SK-N-MC (cell line): ENCODE data around the gene ME3.
"Not testable (repeated sequence)": the region's sequence is repeated elsewhere in the genome, so short reads cannot be mapped to it uniquely, and the experiment has no call there.

Experiments used
- DNase-seq: peaks from one replicate; pipeline ENCODE4 v3.0.0-alpha.2; 2011; ENCODE audit warnings: low read depth, low spot score
- H3K27ac ChIP-seq: fragments of 200-600 bp; sonication (generic); 2 replicates; pipeline ENCODE4 v1.5.1; 2016; ENCODE audit warnings: mixed run types
- H3K36me3 ChIP-seq: fragments of 200-600 bp; sonication (generic); 2 replicates; pipeline ENCODE4 v1.6.1; 2017; ENCODE audit warnings: antibody characterized with exemption, low read length, mixed read lengths; ENCODE audit not compliant: insufficient read depth
- H3K4me3 ChIP-seq: fragments of 200-600 bp; sonication (generic); 2 replicates; pipeline ENCODE4 v1.5.1; 2016
- H3K9ac ChIP-seq: fragments of 200-600 bp; sonication (generic); 2 replicates; pipeline ENCODE4 v1.8.0; 2017; ENCODE audit warnings: mixed run types, mixed read lengths; ENCODE audit not compliant: insufficient read length
- H3K9me3 ChIP-seq: fragments of 200-600 bp; sonication (generic); 2 replicates; pipeline ENCODE4 v1.6.1; 2017; ENCODE audit warnings: low read depth, mild to moderate bottlenecking, antibody characterized with exemption, low read length, moderate library complexity, mixed read lengths
- EZH2 ChIP-seq: fragments of 200-600 bp; sonication (generic); IDR thresholded peaks from one replicate; pipeline ENCODE4 v1.6.1; 2017; ENCODE audit warnings: antibody characterized with exemption
- FOXP2 ChIP-seq: optimal IDR thresholded peaks from 2 replicates; pipeline ENCODE3; 2011; ENCODE audit warnings: mild to moderate bottlenecking, moderate library complexity; ENCODE audit not compliant: insufficient read depth; ENCODE audit errors: extremely low read length, control extremely low read depth
- POLR2AphosphoS5 ChIP-seq: IDR thresholded peaks from 2 replicates; pipeline ENCODE4 v1.6.1; 2012; ENCODE audit warnings: mild to moderate bottlenecking, low read depth, low read length, borderline replicate concordance

The ME3 gene

DNA sequence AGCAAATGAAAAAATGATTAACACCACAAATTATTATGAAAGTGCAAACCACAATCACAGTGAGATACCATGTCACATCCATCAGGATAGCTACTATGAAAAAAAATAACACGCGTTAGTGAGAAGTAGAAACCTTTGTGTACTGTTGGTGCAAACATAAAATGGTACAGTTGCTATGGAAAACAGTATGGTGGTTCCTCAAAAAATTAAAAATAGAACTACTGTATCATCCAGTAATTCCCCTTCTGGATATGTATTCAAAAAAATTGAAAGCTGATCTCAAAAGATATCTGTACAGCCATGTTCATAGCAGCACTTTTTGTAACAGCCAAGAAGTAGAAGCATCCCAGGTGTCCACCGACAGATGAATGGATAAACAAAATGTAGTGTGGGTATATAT is 254.3 kb downstream of the ME3 start:
- DNase-seq = no peak
- TF ChIP-seq FOXP2 = no peak
- TF ChIP-seq EZH2 = no peak
- no peak for TF ChIP-seq POLR2AphosphoS5
- no peak overlapping the region for H3K27ac ChIP-seq

DNA sequence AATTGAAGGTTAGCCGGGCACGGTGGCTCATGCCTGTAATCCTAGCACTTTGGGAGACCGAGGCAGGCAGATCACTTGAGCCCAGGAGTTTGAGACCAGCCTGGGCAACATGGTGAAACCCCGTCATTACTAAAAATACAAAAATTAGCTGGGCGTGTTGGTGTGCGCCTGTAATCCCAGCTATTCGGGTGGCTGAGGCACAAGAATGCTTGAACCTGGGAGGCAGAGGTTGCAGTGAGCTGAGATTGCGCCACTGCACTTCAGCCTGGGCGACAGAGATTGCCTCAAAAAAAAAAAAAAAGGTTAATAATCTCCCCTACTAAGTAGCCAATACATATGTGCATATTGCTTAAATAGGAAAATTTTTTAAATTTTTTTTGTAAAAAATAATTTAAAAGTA is 255.5 kb downstream of the ME3 start:
- DNase-seq, H3K27ac ChIP-seq, H3K36me3 ChIP-seq, H3K4me3 ChIP-seq, H3K9me3 ChIP-seq, H3K9ac ChIP-seq: not testable (repeated sequence)

More for the DNA sequence above, 254.3 kb downstream of the ME3 start:
- Histone ChIP-seq H3K9ac (no peak overlapping the region), H3K9me3 (no peaks in the 10 kb centered on the region), H3K4me3 (no peak overlapping the region), H3K36me3 (no peaks in the 10 kb centered on the region)

DNA sequence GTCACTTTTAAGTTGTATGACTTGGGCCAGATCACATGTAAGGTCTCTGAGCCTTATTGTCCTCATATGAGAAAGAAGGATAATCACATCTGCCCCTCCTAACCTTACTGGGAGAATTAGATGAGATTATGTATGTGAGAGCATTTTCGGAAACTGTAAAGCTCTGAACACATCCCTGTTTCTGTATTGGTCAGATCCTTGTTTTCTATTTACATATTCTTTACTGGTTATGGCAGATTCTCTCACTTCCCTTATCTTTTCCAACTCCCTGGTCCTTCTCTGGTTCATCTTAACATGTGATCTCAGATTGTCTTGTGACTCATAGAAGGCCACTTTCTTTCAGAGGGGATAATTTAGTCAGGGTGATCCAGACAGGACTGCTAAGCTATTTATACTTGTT is 255.9 kb downstream of the ME3 start:
- H3K27ac ChIP-seq = no peak overlapping the region
- H3K9me3 ChIP-seq = no peaks in the 10 kb centered on the region
- H3K36me3 ChIP-seq = no peaks in the 10 kb centered on the region
- H3K4me3 ChIP-seq = no peak overlapping the region
- no peak for DNase-seq
- H3K9ac ChIP-seq = no peak overlapping the region
- TF ChIP-seq POLR2AphosphoS5 (no peak), EZH2 (no peak), FOXP2 (no peak)

DNA sequence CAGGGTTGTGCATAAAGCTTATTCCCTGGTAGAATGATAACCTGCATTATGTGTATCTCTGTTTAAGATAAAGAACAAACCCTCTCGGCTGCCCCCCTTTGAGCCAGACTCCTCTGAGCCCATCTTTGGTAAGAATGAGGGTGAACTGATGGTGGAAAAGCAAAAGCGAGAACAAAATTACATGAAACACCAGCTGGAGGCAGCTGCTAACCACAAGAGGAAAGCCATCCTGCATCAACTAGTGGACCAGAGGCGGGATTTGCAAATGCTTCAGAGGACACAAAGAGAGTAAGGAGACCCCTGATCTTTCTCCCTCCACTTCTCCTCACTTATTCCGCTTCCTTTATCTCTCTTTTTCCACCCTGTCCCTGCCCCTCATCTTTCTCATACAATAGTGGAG is 257.4 kb downstream of the ME3 start:
- Histone ChIP-seq H3K4me3 (no peak overlapping the region), H3K9me3 (no peaks in the 10 kb centered on the region), H3K9ac (no peak overlapping the region), H3K27ac (no peak overlapping the region), H3K36me3 (no peaks in the 10 kb centered on the region)
- TF ChIP-seq EZH2 = no peak
- TF ChIP-seq FOXP2 = no peak
- no peak for TF ChIP-seq POLR2AphosphoS5
- DNase-seq = no peak

DNA sequence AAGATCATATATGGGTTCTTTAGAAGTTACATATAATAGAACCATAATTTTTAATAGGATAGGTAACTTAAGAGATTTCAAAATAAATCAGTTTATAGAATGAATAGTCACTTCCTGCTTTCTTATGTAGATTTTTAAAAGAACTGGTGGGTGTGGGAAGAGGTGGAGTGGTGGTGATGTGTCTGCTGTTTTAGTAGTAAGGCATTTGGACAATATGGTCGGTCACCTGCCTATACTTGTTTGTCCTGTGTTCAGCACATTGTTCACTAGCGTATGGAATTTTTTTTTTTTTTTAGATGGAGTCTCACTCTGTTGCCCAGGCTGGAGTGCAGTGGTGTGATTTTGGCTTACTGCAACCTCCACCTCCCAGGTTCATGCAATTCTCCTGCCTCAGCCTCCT is 258.4 kb downstream of the ME3 start:
- Histone ChIP-seq H3K4me3 (no peak overlapping the region), H3K27ac (no peak overlapping the region), H3K36me3 (no peaks in the 10 kb centered on the region), H3K9ac (no peak overlapping the region), H3K9me3 (no peaks in the 10 kb centered on the region)
- TF ChIP-seq POLR2AphosphoS5 (no peak), EZH2 (no peak), FOXP2 (no peak)
- no peak for DNase-seq

DNA sequence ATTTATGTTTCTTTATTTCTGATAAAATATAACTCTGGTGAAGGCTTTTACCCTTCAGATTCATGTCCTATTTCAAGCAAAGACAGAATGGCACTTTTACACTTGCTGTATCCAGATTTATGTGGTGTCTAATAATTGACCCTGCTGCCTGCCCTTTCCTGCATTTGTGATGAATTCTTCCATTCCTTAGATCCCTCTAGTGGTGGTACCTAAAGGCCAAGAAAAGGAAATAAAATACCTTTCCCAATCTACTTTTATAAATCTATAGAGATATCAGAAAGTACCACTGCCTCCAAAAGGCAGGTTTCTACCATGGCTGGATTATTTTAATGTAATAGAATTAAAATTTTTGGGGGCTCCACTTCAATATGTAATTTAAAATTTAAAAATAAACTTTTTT is 263.6 kb downstream of the ME3 start:
- no peak for DNase-seq
- H3K9me3 ChIP-seq = no peaks in the 10 kb centered on the region

DNA sequence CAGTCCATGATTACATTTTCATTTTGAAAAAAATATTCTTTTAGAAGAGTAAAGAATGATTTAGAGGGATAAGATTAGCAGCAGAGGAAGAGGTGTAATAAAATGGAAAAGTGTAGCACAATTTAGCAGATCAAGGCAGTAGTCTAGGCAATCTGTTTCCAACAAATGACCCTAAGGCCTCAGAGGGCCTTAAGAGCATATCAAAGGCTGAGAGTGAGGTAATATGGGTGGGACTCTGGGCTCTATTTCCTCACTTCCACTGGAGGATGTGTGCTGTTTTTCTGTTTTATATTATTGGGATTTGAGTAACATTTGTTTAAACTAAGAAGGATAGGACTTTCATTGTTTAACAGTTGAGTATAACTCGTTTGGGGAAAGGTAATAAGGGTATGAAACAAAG is 269.0 kb downstream of the ME3 start:
- Histone ChIP-seq H3K9me3 (no peaks in the 10 kb centered on the region), H3K27ac (no peak overlapping the region), H3K4me3 (no peak overlapping the region), H3K36me3 (no peaks in the 10 kb centered on the region), H3K9ac (no peak overlapping the region)
- no peak for DNase-seq
- TF ChIP-seq FOXP2 (no peak), EZH2 (no peak), POLR2AphosphoS5 (no peak)

More for the DNA sequence above, 263.6 kb downstream of the ME3 start:
- H3K9ac ChIP-seq = no peak overlapping the region
- H3K27ac ChIP-seq = no peak overlapping the region
- no peaks in the 10 kb centered on the region for H3K36me3 ChIP-seq
- TF ChIP-seq POLR2AphosphoS5 (no peak), FOXP2 (no peak), EZH2 (no peak)
- H3K4me3 ChIP-seq = no peak overlapping the region

DNA sequence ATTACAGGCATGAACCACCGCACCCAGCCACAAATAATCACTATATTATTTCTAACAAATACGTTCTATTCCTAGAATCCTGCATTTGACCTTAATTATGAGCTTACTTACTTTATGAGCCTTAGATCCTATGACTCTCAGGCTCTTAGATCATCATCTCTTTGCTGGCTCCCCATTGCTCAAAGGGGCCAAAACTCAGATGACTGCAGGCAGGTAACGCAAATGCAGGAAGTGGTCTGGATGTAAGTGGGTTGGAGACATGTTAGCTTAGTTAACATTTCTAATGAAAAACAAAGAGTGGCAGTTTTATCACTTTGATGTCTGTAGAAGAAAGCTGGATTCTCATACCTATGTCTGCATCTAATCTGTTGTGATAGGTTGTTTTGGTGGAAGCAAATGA is 274.3 kb downstream of the ME3 start:
- H3K27ac ChIP-seq = no peak overlapping the region
- no peaks in the 10 kb centered on the region for H3K36me3 ChIP-seq
- no peak overlapping the region for H3K9ac ChIP-seq
- no peak for TF ChIP-seq POLR2AphosphoS5
- no peak for TF ChIP-seq FOXP2
- no peak for TF ChIP-seq EZH2
- no peaks in the 10 kb centered on the region for H3K9me3 ChIP-seq
- H3K4me3 ChIP-seq = no peak overlapping the region
- DNase-seq = no peak

DNA sequence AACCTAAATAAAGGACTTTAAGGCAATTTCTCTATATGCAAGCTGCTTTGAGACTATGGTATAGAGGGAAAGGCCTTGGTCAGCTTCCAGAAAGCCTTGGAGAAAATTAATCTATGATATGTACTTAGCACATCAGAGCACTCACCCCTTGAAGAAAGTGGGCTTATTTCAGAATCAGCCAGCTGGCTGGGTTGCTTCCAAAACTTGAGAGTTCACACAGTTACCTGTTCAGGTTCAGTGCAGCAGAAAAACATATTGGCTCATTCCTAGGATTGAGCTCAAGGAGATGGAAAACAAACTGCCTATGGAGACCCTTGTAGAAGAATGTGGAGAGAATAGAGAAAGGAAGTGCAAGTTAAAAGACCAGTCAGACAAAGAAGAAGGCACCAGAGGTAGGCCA is 275.1 kb downstream of the ME3 start:
- H3K9me3 ChIP-seq = no peaks in the 10 kb centered on the region
- no peak overlapping the region for H3K4me3 ChIP-seq
- no peak for TF ChIP-seq EZH2
- TF ChIP-seq FOXP2 = no peak
- TF ChIP-seq POLR2AphosphoS5 = no peak
- H3K36me3 ChIP-seq = no peaks in the 10 kb centered on the region
- no peak overlapping the region for H3K27ac ChIP-seq
- no peak overlapping the region for H3K9ac ChIP-seq
- no peak for DNase-seq
